NCI-H2196 treated with DMSO at 0.1 percent for 48 hours (cell line): ENCODE data around the gene CCL28.
"Not testable (repeated sequence)": the region's sequence is repeated elsewhere in the genome, so short reads cannot be mapped to it uniquely, and the experiment has no call there.

ENCODE experiments used
- DNase-seq: peaks from one replicate; lab custom pipeline; 2025; ENCODE audit not compliant: unreplicated experiment; lab: John Stamatoyannopoulos, UW

CCL28 gene

GRCh38 chr5:43410414-43410813 lies 1.8 kb downstream of the CCL28 start:
- no peak for DNase-seq

- peak; percentile 81 for DNase-seq
These were observed 2.4 kb downstream of the CCL28 start for GRCh38 chr5:43409809-43410271.

GRCh38 chr5:43402524-43403066 lies 9.6 kb downstream of the CCL28 start:
- DNase-seq: not testable (repeated sequence)

GRCh38 chr5:43401827-43402226 lies 10.4 kb downstream of the CCL28 start:
- no peak for DNase-seq

- DNase-seq: no peak
These were observed 12.1 kb downstream of the CCL28 start for GRCh38 chr5:43400082-43400481.

- no peak for DNase-seq
These were observed 15.4 kb downstream of the CCL28 start for GRCh38 chr5:43396762-43397304.

- DNase-seq: no peak
These were observed 21.7 kb downstream of the CCL28 start for GRCh38 chr5:43390471-43390870.

- DNase-seq: peak; percentile 95
These were observed 22.4 kb downstream of the CCL28 start for GRCh38 chr5:43389679-43390329.

GRCh38 chr5:43386960-43387362 lies 25.2 kb downstream of the CCL28 start:
- no peak for DNase-seq

GRCh38 chr5:43376496-43377140 lies 35.6 kb downstream of the CCL28 start:
- DNase-seq: no peak

GRCh38 chr5:43371821-43372220 lies 40.4 kb downstream of the CCL28 start:
- DNase-seq: no peak

GRCh38 chr5:43370352-43370751 lies 41.8 kb downstream of the CCL28 start:
- DNase-seq: no peak

- DNase-seq: no peak
These were observed 42.5 kb downstream of the CCL28 start for GRCh38 chr5:43369651-43370050.

GRCh38 chr5:43367909-43368669 lies 44.1 kb downstream of the CCL28 start:
- no peak for DNase-seq

GRCh38 chr5:43367453-43367852 lies 44.7 kb downstream of the CCL28 start:
- DNase-seq: no peak

GRCh38 chr5:43366680-43367246 lies 45.4 kb downstream of the CCL28 start:
- DNase-seq: not testable (repeated sequence)

GRCh38 chr5:43365155-43365554 lies 47.0 kb downstream of the CCL28 start:
- DNase-seq: not testable (repeated sequence)

GRCh38 chr5:43363445-43364152 lies 48.6 kb downstream of the CCL28 start:
- DNase-seq: no peak

- DNase-seq: no peak
These were observed 49.3 kb downstream of the CCL28 start for GRCh38 chr5:43362725-43363435.

- no peak for DNase-seq
These were observed 53.5 kb downstream of the CCL28 start for GRCh38 chr5:43358726-43359125.
